ENCODE data around the gene CHD3.
"Not testable (repeated sequence)": the region's sequence is repeated elsewhere in the genome, so short reads cannot be mapped to it uniquely, and the experiment has no call there.

Gene CHD3

DNA sequence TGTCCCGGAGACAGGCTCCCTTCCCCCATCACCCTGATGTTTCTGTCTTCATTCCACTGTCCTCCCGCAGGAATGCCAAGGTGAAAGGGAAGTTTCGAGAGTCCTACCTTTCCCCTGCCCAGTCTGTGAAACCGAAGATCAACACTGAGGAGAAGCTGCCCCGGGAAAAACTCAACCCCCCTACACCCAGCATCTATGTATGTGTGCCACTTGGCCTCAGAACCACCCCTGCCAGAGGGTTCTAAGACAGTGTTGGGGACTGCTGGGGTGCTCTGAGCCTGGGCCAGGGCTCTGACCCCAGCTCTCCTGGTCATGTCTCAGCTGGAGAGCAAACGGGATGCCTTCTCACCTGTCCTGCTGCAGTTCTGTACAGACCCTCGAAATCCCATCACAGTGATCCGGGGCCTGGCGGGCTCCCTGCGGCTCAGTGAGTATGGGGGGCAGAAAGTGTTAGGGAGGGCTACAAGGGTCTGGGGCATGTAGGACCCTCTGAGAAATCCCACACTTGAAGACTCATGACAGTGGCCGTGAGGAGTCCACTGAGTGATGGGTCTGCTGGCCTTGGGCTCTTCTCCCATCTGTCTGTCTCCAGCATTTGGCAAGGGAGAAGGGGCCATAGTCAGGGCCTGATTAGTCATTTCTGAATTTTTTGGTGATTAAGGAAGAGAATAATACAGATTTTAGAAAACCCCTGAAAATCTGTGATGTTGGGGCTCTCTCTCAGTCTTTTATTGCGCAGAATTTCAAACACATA lies 38.7 kb upstream of the CHD3 start:
- DNase-seq (ENCODE audit: low read depth in 2 of 2): no peak

DNA sequence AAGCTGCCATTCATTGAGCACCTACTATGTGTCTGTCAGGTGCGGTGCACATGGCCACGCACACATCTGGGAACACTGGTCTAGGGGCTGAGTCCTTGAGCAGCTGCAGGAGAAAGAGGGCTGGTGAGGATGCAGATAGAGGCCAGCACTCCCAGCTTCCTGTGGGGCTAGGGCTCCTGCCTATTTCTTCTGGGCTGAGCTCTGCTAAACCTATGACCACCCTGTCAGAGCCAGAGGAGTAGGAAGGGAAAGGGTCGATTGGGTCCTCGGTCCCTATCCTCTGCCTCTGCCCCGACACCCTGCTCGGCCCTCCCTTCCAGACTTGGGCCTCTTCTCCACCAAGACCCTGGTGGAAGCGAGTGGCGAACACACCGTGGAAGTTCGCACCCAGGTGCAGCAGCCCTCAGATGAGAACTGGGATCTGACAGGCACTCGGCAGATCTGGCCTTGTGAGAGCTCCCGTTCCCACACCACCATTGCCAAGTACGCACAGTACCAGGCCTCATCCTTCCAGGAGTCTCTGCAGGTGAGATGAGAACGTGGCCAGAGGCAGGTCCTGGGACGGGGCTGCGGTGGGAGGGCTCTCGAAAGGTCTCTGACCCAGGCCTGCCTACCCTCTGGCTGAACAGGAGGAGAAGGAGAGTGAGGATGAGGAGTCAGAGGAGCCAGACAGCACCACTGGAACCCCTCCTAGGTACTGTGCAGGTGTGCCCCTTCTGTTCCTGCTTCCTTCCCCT lies 37.7 kb upstream of the CHD3 start:
- no peak for DNase-seq (ENCODE audit: low read depth in 2 of 2)

GRCh38 chr17:7851438-7852261 lies 36.9 kb upstream of the CHD3 start:
- DNase-seq (ENCODE audit: low read depth in 2 of 2): peak; percentile 92 to 94

DNA sequence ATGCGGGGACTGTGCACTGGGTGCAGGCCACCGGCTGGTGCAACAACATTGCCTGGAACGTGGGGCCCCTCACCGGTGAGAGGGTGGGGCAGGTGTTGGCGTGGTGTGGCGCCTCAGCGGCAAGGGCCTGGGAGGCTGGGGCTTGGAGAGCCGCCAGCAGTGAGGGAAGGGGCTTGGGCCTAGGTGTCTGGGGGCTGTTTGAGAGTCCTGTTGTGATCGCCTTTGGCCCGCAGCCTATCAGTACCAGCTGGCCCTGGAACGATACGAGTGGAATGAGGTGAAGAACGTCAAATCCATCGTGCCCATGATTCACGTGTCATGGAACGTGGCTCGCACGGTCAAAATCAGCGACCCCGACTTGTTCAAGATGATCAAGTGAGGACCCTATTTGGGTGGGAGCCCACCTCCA lies 36.3 kb upstream of the CHD3 start:
- no peak for DNase-seq (ENCODE audit: low read depth in 2 of 2)

DNA sequence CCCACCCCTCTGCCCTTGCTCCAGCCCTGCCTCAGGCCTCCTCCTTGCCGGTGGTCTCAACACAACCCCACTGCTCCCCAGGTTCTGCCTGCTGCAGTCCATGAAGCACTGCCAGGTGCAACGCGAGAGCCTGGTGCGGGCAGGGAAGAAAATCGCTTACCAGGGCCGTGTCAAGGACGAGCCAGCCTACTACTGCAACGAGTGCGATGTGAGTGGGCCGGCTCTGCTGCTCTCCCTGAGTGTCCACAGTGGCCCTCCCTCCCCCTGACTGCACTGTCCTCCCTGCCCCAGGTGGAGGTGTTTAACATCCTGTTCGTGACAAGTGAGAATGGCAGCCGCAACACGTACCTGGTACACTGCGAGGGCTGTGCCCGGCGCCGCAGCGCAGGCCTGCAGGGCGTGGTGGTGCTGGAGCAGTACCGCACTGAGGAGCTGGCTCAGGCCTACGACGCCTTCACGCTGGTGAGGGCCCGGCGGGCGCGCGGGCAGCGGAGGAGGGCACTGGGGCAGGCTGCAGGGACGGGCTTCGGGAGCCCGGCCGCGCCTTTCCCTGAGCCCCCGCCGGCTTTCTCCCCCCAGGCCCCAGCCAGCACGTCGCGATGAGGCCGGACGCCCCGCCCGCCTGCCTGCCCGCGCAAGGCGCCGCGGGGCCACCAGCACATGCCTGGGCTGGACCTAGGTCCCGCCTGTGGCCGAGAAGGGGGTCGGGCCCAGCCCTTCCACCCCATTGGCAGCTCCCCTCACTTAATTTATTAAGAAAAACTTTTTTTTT lies 35.5 kb upstream of the CHD3 start:
- no peak for DNase-seq (ENCODE audit: low read depth in 2 of 2)

DNA sequence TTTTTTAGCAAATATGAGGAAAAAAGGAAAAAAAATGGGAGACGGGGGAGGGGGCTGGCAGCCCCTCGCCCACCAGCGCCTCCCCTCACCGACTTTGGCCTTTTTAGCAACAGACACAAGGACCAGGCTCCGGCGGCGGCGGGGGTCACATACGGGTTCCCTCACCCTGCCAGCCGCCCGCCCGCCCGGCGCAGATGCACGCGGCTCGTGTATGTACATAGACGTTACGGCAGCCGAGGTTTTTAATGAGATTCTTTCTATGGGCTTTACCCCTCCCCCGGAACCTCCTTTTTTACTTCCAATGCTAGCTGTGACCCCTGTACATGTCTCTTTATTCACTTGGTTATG lies 34.9 kb upstream of the CHD3 start:
- no peak for DNase-seq (ENCODE audit: low read depth in 2 of 2)

DNA sequence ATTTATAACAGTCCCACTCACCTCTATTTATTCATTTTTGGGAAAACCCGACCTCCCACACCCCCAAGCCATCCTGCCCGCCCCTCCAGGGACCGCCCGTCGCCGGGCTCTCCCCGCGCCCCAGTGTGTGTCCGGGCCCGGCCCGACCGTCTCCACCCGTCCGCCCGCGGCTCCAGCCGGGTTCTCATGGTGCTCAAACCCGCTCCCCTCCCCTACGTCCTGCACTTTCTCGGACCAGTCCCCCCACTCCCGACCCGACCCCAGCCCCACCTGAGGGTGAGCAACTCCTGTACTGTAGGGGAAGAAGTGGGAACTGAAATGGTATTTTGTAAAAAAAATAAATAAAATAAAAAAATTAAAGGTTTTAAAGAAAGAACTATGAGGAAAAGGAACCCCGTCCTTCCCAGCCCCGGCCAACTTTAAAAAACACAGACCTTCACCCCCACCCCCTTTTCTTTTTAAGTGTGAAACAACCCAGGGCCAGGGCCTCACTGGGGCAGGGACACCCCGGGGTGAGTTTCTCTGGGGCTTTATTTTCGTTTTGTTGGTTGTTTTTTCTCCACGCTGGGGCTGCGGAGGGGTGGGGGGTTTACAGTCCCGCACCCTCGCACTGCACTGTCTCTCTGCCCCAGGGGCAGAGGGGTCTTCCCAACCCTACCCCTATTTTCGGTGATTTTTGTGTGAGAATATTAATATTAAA lies 34.4 kb upstream of the CHD3 start:
- DNase-seq (ENCODE audit: low read depth in 2 of 2): no peak

DNA sequence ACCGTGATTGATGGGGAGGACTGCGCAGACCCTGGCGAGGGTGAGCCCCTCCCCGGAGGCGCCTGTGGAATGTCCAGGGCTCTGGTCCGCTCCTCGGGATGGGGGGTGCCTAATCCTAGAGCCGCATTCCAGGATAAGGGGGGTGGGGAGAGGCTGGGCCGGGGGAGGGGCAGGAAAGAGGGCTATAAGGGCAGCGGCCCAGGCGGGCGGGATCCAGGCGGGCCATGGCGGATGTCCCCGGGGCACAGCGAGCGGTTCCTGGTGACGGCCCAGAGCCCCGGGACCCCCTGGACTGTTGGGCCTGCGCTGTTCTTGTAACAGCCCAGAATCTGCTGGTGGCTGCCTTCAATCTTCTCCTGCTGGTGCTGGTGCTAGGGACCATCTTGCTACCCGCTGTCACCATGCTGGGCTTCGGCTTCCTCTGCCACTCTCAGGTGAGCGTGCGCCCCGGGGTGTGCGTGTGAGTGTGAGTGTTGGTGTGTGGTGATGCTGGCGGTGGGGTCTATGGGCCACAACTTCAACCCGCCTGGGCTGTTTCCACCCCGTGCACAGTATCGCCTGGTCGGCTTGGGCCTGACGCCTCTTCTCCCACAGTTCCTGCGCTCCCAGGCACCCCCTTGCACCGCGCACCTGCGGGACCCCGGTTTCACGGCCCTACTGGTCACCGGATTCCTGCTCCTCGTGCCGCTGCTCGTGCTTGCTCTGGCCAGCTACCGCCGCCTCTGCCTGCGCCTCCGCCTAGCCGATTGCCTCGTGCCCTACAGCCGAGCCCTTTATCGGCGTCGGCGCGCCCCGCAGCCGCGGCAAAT lies 33.5 kb upstream of the CHD3 start, which contains the start of gene TMEM88:
Gene TMEM88 (plus strand): TSS at position 216 of the 809 bp plus-strand sequence. CDS start 9 bp downstream, at position 225.
- no peak for DNase-seq (ENCODE audit: low read depth in 2 of 2)

GRCh38 chr17:7855660-7856010 lies 33.0 kb upstream of the CHD3 start:
- no peak for DNase-seq (ENCODE audit: low read depth in 2 of 2)

DNA sequence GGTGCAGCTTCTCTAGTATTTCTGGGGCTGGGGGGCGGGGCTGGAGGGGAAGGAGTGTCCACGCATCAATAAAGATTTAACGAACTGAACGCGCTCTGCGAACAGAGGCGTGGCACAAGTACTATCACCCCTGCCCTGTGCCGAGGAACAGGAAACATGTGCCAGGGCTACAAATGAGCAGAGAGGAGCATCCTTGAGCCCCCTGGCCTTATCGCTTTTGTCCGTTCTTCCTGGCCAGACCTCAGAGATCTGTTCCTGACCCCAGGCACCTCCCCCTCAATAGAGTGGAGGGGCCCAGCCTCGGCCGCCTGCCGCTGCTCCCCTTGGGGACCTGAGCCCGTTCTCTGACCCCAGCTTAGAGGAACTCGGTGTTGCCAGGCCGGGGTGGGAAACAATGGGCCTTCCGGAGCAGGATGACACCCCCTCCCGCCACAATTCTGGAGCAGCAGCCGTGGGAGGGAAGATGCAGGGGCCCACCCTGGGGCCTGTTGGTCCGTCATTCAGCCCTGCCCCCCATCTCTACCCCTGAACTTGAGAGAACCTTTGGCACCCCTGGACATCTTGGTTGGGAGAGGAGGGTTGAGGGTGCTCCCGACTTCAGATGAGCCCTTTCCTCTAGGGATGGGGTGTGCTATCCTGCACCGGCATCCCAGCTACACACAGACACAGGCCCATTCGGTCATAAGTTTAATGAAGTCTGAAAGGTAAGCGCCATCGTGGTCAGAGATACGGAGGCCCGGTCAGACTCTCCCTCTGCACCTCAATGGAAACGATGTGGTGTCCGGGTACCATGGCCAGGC lies 32.4 kb upstream of the CHD3 start:
- peak in 1 of 2 donors; percentile 19 for DNase-seq (ENCODE audit: low read depth in 2 of 2)

DNA sequence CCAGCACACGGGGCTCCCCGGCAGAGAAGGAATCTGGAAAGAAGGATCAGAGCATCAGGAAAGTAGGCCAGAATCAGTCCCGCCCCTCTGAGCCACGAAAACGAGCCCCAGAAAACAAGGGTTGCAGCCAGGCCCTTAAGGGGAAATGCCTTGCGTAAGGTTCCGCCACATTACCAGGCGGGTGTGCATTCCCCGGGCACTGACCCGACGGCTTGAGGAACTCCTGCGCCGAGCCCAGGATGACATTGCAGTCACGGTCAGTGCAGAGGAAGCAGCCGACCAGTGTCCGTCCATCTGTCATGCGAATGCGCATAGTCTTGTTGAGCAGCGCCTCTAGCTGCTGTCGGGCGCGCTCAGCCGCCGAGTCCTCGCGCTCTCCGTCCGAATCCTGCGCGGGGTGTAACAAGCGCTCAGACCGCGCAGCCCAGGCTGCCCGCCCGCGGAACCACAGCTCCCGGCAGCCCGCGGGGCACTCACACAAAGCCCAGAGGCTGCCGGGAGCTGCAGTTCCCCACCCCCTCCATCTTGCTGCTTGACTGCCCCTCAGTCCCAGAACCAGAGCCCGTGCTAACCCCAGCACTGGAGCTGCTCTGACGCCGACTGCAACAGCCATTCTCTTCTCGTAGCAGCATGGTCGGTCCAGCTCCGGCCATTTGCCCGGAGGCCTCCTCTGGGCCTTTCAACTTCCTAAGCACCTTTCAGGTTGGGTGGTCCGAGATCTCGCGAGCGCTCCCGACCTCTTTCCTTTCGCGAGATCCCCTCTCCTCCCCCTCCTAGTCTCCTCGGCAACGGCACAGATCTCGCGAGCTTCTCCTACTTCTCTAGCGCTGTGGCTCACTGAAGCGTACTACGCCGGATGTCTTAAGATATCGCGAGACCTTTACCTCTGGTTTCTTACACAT lies 31.5 kb upstream of the CHD3 start, which contains the start of gene NAA38:
Gene NAA38 (minus strand): TSS at position 749 of the 902 bp plus-strand sequence. CDS start 96 bp downstream, at position 653.
- peak; percentile 84 to 92 for DNase-seq (ENCODE audit: low read depth in 2 of 2)

- peak; percentile 79 to 82 for DNase-seq (ENCODE audit: low read depth in 2 of 2)
Measured at GRCh38 chr17:7857713-7858521, 30.7 kb upstream of the CHD3 start, which contains the start of gene CYB5D1. Gene CYB5D1, plus strand, starts transcription at chr17:7858003. Its CDS starts 132 bp downstream, at chr17:7858135.

GRCh38 chr17:7858522-7858810 lies 30.1 kb upstream of the CHD3 start:
- DNase-seq (ENCODE audit: low read depth in 2 of 2): peak in 1 of 2 donors; percentile 45

DNA sequence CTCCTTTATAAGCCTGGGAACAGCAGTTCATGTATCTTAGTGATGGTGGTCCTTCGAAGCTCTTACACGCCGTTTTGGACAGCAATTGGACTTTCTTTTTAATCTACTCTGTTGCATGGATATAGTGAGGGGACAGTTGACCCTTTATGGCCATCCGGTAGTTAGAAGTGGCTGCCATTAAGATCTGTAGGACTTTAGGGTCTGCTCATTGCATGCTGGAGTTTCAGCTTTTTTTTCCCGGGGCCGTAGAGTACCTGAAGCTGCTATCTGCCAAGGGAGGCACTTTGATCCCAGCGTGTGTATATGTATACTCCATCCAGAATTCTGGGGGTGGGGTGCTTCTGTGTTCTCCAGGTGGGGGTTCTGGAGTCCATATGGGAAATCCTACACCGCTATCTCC lies 29.6 kb upstream of the CHD3 start:
- no peak for DNase-seq (ENCODE audit: low read depth in 2 of 2)

DNA sequence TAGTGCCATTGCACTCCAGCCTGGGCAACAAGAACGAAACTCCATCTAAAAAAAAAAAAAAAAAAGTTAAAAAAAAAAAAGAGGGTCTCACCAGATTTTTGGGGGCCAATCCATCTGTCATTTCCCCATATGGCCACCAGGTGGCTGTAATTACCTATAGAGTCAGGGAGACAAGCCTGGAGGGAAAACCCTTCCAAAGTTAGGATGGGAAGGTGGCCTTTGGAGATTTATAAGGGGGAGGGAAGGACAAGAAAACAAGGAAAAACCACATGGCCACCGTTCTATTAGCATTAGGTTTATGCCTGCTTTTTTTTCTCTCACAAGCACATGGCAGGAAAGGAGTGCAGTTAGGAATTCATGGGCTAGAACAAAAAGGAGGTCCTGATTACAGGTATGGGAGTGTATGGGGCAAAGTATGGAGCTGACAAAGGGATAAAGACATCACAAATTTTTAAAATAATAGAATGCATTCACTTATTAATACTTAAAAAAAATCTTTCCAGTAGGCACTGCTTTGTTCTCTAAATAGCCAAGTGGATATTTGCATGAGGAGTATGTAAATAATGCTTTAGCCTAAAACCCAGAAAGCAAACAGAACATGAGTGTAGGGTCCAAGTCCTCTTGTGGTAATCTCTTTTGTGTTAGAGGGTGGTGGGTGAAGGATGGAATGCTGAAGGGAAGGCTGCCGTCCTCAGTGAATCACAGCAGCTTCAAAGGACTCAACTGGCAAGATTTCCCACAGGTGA lies 25.7 kb upstream of the CHD3 start:
- peak in 1 of 2 donors; percentile 30 for DNase-seq (ENCODE audit: low read depth in 2 of 2)

DNA sequence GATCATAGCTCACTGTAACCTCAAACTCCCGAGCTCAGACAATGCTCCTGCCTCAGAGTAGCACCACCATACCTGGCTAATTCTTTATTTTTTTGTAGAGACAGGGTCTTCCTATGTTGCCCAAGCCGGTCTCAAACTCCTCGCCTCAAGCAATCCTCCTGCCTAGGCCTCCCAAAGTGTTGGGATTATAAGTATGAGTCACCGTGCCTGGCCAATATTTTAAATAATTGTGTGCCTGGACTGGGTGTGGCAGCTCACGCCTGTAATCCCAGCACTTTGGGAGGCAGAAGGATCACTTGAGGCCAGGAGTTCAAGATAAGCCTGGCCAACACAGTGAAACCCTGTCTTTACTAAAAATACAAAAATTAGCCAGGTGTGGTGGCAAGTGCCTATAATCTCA lies 24.2 kb upstream of the CHD3 start:
- DNase-seq (ENCODE audit: low read depth in 2 of 2): not testable (repeated sequence)
